NCI-H774 (cell line): ENCODE results near the gene DNASE2.

Experiments
- DNase-seq: peaks from one replicate; lab custom pipeline; 2025; lab: John Stamatoyannopoulos, UW

Gene DNASE2

DNA sequence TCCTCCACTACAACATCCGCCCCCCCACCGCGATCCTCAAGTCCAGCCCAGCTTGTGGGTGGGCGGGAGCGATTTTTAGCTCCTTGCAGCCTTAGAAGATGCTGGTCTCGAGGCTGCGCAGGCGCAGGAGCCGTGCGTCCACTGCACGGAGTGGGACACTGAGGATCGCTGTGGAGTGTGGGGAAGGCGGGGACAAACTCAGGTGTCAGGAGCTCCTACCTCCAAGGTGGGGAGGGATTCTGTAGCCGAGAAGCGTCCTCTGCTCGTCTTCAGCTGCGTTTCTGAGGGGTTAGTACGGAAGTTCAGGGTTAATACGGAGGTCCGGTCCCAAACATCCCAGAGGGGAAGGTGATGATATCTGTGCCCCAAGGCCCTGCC, 46.7 kb downstream of the DNASE2 start, which contains the start of gene RTBDN:
Gene RTBDN, minus strand, starts transcription at position 14 of the 378 bp plus-strand sequence. CDS start 4,600 bp downstream, outside the sequence.
- peak; percentile 20 for DNase-seq

DNA sequence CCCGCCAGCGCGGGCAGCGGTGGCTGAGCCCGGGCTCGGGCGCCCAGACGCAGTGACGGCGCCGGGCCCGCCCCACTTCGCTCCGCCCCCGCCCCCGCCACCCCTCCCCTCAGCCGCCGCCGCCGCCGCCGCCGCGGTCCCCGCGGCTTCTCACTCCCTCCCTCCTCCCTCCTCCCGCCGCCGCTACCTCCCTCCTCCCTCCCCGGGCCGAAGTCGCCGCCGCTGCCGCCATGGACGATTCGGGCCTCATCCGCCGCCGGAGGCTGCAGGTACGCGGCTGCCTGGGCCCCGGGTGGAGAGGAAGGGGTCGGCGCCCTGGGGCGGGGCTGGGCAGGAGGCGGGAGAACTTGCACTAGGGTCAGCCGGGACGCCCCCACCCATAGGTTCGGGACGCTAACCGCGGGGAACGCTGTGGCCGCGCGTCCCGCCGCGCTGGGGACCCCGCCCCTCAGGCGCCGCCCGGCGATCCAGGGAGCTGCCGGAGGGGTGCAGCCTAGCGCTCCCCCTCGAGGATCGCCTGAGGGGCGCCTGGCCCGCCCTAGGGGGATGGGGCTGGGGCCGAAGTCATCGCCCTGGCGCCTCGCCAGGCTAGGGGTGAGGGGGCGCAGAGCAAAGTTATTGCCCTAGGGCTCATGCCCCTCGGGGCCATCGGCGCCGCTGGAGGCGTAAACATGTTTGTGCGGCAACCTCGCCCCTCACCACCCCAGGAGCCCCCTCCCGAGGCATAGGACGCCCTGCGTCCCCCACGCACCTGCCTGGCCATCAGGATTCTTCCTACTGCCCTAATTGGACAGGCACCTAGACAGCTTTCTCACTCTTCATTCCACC, 47.3 kb downstream of the DNASE2 start:
- DNase-seq = peak; percentile 67

DNA sequence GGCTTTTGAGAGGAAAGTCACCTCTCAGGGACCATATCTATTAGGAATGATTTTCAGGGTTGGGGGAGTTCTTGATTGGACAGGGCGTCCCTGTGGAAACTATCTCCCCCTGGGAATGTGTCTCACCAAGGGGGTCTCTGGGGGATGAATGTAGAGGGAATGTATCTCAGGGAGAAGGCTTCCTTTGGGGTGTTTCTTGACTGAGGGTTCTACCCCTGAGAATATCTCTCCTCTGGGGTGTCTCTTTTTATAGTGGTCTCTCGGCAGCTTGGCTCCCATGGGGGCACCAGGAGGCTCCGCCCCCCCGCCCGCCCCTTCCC, 47.9 kb downstream of the DNASE2 start:
- no peak for DNase-seq

DNA sequence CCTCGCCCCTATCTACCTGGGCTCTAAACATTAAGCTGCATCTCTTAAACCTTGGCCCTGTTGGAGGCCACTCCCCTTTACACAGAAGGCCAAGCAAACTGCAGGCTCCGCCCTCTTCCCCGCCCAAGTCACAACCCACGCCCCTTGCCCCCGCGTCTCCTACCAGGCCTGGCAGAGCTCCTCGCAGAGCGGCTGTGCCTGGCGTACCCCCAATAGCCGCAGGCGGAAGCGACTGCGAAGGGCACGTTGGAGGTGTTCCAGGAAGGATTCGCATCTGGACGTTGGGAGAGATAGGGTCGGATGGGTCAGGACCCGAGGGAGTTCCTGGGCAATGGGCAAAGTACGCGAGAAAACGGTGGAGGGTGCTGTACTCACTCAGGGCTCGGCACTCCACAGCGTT, 52.8 kb downstream of the DNASE2 start:
- peak; percentile 42 for DNase-seq

DNA sequence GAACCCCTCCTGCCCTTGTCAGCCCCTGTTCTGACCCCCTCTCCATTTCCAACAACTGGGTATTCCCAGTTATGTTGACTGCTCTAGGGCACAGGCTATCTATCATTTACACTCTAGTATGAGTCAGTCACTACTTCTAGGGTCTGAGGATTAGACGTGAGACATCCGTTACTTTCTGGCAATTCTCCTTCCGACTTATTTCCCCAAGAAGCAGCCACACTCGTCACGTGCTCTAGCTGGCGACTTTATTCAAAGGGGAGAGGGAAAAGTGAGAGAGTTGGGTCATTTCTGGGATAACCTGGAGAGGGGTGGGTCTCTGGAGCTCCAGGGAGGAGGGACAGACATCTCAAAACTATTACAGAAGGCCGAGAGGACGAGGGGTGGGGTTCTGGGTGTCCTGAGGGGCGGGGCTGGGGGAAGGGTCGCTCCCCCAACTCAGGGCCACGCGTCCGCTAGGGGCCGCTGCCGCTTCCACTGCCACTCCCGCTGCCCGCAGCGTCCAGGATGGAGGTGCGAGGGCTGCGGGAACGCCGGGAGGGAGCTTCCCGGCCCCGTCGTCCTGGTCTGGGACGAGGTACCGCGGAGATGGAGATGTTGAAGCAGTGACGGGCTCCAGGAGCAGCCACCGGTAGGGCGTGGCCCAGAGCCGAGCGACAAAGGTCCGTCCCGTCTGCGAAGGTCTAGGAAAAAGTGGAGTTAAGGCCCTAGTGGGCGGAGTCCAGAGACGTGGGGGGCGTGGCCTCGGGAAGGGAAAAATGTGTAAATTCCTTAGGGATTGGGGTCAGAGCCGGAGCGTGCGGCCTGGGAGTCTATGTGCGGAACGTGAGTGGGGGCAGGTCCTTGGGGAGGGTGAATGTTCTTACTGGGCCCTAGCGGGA, 55.8 kb downstream of the DNASE2 start:
- no peak for DNase-seq
